ENCODE data around the gene GRIP2.

The GRIP2 gene

GRCh38 chr3:14543446-14543845 is 3.3 kb upstream of the GRIP2 start:
- no peak for DNase-seq (ENCODE audit: low spot score)
- no peak for TF ChIP-seq CTCF (conservative IDR thresholded peaks at IDR 0.05; ENCODE audit: low read depth)
- no peak overlapping the region for H3K27ac ChIP-seq
- ChIA-PET POLR2A (ENCODE audit: low non-redundant PET) (no interaction called here), CTCF (no interaction called here)

GRCh38 chr3:14542656-14543055 is 2.5 kb upstream of the GRIP2 start:
- DNase-seq (ENCODE audit: low spot score): no peak
- H3K27ac ChIP-seq: no peak overlapping the region
- TF ChIP-seq CTCF (conservative IDR thresholded peaks at IDR 0.05; ENCODE audit: low read depth): no peak
- ChIA-PET CTCF (interaction anchor here (0.7 kb wide), 1 partner anchor 333 kb away, joined by 3 read pairs; no protein-coding TSS in a partner anchor), POLR2A (ENCODE audit: low non-redundant PET) (no interaction called here)

GRCh38 chr3:14541646-14542045 is 1.5 kb upstream of the GRIP2 start:
- POLR2A ChIA-PET (ENCODE audit: low non-redundant PET): no interaction called here
- no peak for TF ChIP-seq CTCF (conservative IDR thresholded peaks at IDR 0.05; ENCODE audit: low read depth)
- CTCF ChIA-PET: no interaction called here
- no peak for DNase-seq (ENCODE audit: low spot score)
- no peak overlapping the region for H3K27ac ChIP-seq

- POLR2A ChIA-PET (ENCODE audit: low non-redundant PET): no interaction called here
- CTCF ChIA-PET: no interaction called here
- DNase-seq (ENCODE audit: low spot score): no peak
- no peak for TF ChIP-seq CTCF (conservative IDR thresholded peaks at IDR 0.05; ENCODE audit: low read depth)
- H3K27ac ChIP-seq: no peak overlapping the region
Observed at GRCh38 chr3:14540821-14541385, 761 bp upstream of the GRIP2 start.

- POLR2A ChIA-PET (ENCODE audit: low non-redundant PET): no interaction called here
- TF ChIP-seq CTCF (conservative IDR thresholded peaks at IDR 0.05; ENCODE audit: low read depth): no peak
- CTCF ChIA-PET: interaction anchor here (0.7 kb wide), 1 partner anchor 30 kb away, joined by 4 read pairs; no protein-coding TSS in a partner anchor
Observed at GRCh38 chr3:14539384-14539741, 779 bp downstream of the GRIP2 start.

GRCh38 chr3:14538451-14539088 is 1.6 kb downstream of the GRIP2 start:
- ChIA-PET POLR2A (ENCODE audit: low non-redundant PET) (no interaction called here), CTCF (interaction anchor here (0.7 kb wide), 1 partner anchor 29 kb away, joined by 4 read pairs; no protein-coding TSS in a partner anchor)
- no peak overlapping the region for H3K27ac ChIP-seq
- no peak for DNase-seq (ENCODE audit: low spot score)
- no peak for TF ChIP-seq CTCF (conservative IDR thresholded peaks at IDR 0.05; ENCODE audit: low read depth)

More at GRCh38 chr3:14539384-14539741, 779 bp downstream of the GRIP2 start:
- H3K27ac ChIP-seq: no peak overlapping the region
- DNase-seq (ENCODE audit: low spot score): no peak
